ENCODE data around the gene DPY19L1.
"Not testable (repeated sequence)": the region's sequence is repeated elsewhere in the genome, so short reads cannot be mapped to it uniquely, and the experiment has no call there.

The DPY19L1 gene

DNA sequence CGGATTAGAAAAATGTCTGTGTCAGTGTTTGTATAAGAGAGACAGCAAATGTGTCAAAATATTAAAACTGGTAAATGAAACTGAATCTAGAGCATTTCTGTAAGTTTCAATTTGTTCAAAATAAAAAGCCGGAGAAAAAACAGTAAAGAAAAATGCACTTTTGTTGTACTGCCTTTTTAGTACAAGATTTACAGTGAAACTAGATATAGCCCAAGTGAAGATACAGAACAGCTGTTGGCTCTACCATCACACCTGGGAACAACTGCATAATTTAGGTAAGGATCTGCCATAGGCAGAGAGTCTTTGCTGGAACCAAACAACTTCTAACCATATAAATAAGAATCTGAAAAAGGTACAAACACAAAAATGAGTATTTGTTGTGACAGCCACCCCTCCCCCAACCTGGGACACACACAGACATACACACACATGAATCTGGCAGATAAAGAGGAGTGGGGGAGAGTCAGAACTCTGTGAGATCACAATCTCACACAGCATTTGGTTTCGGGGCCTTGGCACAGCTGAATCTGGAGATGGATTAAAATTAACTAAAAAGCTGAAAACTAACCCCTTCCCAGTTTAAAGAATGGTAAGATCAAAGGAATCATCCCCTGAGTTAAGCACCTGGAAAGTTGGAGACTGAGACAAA, 54.8 kb downstream of the DPY19L1 start:
- no peaks in the 10 kb centered on the region for H4K20me1 ChIP-seq
- no peak overlapping the region for H3K9ac ChIP-seq
- TF ChIP-seq Cebpa-rat (IDR thresholded peaks at IDR 0.05), result no peak
- no peaks in the 10 kb centered on the region for H3K27me3 ChIP-seq
- H3K36me3 ChIP-seq, result no peaks in the 10 kb centered on the region
- no peaks in the 10 kb centered on the region for H3K4me1 ChIP-seq
- H3K4me2 ChIP-seq, result no peak overlapping the region
- no peaks in the 10 kb centered on the region for H3K9me3 ChIP-seq
- no peak overlapping the region for H3K4me3 ChIP-seq
- no peak overlapping the region for H3K27ac ChIP-seq

DNA sequence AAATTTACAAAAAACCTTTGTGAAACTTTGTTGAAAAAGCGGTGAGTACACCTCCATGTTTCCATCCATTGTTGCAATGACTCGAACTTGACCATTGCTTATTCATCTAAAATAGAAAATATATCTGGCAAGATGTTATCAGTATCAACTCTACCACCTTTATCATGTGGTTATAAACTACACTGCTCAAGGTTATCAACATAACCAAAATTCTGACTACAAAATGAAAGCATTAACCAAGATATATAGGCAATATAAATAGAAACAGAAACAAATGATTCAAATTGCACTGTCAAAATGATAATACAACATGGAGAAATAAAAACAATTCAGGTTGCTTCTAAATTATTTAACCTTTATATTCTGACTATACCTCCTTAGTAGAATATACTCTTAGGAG, 58.2 kb downstream of the DPY19L1 start:
- not testable (repeated sequence) for H3K27me3 ChIP-seq, H3K9ac ChIP-seq, H3K4me3 ChIP-seq, H4K20me1 ChIP-seq, H3K27ac ChIP-seq, H3K4me2 ChIP-seq, H3K4me1 ChIP-seq, H3K36me3 ChIP-seq
- H3K9me3 ChIP-seq, result peaks cover 14% of the 10 kb centered on the region

DNA sequence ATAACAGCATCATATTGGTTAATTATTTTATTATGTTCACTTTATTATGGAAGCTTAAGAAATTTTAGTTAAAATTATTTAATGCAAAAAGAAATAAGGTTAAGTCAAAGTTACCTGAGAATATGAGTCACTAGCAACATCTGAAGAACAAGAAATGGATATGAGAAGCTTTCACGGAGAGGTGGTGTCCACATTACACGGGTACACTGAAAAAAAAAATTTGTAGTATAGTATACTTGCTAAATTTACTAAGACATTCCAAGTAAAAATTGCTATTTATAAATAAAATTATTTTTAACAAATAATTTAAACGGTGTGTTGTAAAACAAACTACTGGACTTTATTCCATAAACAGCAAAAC, 63.9 kb downstream of the DPY19L1 start:
- H3K9ac ChIP-seq, result no peak overlapping the region
- H4K20me1 ChIP-seq, result no peaks in the 10 kb centered on the region
- H3K36me3 ChIP-seq, result peaks cover 18% of the 10 kb centered on the region
- peaks cover 14% of the 10 kb centered on the region for H3K9me3 ChIP-seq
- H3K27ac ChIP-seq, result no peak overlapping the region
- no peak overlapping the region for H3K4me2 ChIP-seq
- H3K27me3 ChIP-seq, result no peaks in the 10 kb centered on the region
- no peak overlapping the region for H3K4me3 ChIP-seq
- TF ChIP-seq Cebpa-rat (IDR thresholded peaks at IDR 0.05), result no peak
- 0 out of 2 replicates have a peak, but pooled peaks cover 6% of the 10 kb centered on the region for H3K4me1 ChIP-seq

DNA sequence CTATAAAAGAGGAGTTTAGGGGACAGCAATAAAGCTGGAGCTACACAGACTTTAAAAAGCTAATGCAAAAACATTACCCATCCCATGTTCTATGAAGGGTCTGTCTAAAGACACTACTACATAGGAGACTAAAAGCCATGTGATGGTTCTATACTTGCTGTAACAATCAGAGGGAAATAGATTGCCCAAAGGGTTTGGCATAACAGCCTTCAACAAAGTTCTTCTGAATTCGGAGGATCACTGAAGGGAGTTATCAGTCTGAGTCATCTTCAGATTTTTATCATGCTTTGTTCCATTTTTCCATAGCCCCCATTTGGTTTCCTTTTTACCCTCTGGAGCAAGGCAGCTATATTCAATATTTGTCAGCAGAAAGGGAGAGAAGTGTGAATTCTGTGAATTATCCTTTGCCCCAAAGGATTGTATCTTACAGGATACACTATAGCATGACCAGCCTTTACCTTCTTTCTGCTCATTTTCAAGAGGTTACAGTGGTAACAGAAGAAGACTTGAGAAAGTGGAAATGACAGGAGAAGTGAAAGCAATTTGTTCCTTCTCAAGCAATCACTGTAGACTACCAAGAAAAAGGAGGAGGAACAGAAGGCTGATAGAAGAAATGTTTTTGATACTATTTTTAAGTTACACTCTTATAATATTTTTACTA, 64.4 kb downstream of the DPY19L1 start:
- H3K36me3 ChIP-seq, result peaks cover 18% of the 10 kb centered on the region
- not testable (repeated sequence) for H3K27ac ChIP-seq, H3K27me3 ChIP-seq

DNA sequence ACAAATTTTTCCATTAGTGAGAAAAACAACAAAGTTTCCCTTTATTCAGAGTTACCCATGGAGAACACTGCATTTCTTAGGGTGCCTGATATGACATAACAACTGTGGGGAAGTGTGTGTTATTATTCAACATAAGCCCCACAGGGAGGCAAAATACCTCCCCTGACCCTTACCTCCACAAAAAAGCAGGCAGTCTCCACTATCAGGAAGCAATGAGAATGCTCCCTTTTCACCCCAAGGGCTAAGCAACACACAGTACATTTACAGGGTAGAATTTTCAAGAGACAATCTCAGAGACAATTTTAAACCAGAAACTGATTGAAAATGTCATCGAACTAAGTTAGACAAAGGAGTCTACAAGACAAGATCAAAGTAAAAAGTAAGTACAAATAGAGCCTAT, 69.5 kb downstream of the DPY19L1 start:
- not testable (repeated sequence) for H3K27ac ChIP-seq, H3K4me2 ChIP-seq, H3K9me3 ChIP-seq, H3K27me3 ChIP-seq, H3K9ac ChIP-seq, H3K4me3 ChIP-seq, H3K4me1 ChIP-seq, H4K20me1 ChIP-seq
- H3K36me3 ChIP-seq, result peaks cover 19% of the 10 kb centered on the region; the same call in 1 of the 2 replicates

More for the DNA sequence above, 64.4 kb downstream of the DPY19L1 start:
- not testable (repeated sequence) for H3K9ac ChIP-seq, H3K4me1 ChIP-seq, H4K20me1 ChIP-seq, H3K4me3 ChIP-seq, H3K4me2 ChIP-seq
- peaks cover 14% of the 10 kb centered on the region for H3K9me3 ChIP-seq

DNA sequence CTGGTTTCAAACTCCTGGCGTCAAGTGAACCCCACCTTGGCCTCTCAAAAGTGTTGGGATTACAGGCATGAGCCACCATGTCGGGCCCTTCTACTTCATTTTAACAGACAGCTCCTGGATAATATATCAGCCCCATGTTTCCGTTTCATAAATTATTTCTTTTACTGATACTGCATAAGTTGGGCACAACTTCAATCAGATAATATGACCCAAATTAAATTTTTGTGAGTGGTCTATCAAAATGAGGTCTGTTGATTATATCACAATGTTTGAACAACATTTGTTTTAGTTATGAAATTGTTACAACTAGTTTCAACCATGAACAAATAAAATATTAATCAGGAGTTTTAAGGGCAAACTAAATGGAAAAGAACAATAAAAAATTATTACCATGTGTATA, 70.8 kb downstream of the DPY19L1 start:
- H3K4me1 ChIP-seq, H3K4me3 ChIP-seq, H3K27me3 ChIP-seq, H3K4me2 ChIP-seq, H3K27ac ChIP-seq, H3K9ac ChIP-seq, H4K20me1 ChIP-seq, H3K9me3 ChIP-seq: not testable (repeated sequence)
- H3K36me3 ChIP-seq, result peaks cover 11% of the 10 kb centered on the region; the same call in 1 of the 2 replicates

DNA sequence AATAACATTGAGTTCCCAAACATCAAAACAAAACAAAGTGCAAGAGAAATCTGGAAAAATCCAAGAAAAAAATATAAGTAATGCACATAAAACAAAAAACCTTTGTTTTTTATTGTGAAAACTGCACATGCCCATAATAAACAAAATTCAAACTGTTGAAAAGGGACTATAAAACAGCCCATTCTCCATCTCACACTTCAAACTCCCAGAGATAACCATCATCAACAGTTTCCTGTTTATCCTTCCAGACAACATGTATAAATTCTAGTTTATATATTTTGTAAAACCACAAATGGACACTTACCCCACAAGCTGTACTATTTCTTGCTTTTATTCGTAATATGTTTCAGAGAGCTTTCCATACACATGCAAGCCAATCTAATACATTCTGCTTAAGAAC, 79.3 kb downstream of the DPY19L1 start:
- 0 out of 2 replicates have a peak, but pooled peaks cover 4% of the 10 kb centered on the region for H3K36me3 ChIP-seq
- no peak overlapping the region for H3K27ac ChIP-seq
- H3K9ac ChIP-seq, result no peak overlapping the region
- no peaks in the 10 kb centered on the region for H3K9me3 ChIP-seq
- no peak overlapping the region for H3K4me3 ChIP-seq
- H4K20me1 ChIP-seq, result no peaks in the 10 kb centered on the region
- H3K4me1 ChIP-seq, result no peaks in the 10 kb centered on the region
- no peaks in the 10 kb centered on the region for H3K27me3 ChIP-seq
- no peak overlapping the region for H3K4me2 ChIP-seq
- no peak for TF ChIP-seq Cebpa-rat (IDR thresholded peaks at IDR 0.05)

DNA sequence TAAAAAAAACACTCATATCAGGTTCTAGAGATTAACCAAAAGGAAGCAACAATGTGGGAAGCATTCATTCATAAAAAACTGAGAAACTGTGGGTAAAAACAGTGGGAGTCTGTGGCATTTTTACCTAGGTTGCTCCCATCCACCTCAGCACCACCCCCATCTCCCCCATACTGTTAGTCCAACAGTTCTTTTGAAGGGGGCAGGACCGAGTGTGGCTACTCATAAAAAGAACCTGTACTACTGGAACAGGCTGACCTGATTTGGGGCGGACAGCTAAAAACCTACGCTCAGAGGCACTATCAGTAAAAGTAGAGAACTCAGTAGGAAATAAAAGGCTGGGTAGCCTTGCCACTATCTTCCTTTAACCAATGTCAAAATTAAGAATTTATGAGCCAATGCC, 84.5 kb downstream of the DPY19L1 start:
- Histone ChIP-seq H3K9me3 (no peaks in the 10 kb centered on the region), H3K9ac (no peak overlapping the region), H3K27me3 (no peaks in the 10 kb centered on the region), H3K4me2 (no peak overlapping the region), H3K4me3 (no peak overlapping the region), H3K36me3 (0 out of 2 replicates have a peak, but pooled peaks cover 4% of the 10 kb centered on the region), H3K4me1 (peaks cover 8% of the 10 kb centered on the region), H4K20me1 (no peaks in the 10 kb centered on the region), H3K27ac (no peak overlapping the region)
- no peak for TF ChIP-seq Cebpa-rat (IDR thresholded peaks at IDR 0.05)

DNA sequence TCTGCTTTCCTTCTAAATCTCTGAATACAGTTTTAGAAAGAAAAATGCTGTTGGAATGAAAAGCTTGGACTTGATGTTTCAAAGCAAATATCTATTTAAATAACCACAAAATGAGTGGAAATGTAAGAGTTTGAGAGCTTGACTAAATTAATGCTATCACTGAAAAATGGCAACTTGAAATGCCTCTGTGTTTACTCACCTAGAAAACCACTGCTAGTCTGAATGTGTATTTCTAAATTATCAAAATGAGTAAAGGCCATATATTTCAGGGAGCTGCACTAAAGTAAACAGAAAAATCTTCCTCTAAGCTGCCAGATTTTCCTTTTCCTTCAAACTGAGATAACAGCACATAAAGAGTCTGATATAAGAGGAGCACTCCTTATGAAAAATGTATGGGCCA, 87.9 kb downstream of the DPY19L1 start:
- Histone ChIP-seq H3K27me3 (no peaks in the 10 kb centered on the region), H3K9ac (no peak overlapping the region), H3K4me2 (no peak overlapping the region), H3K4me3 (no peak overlapping the region), H3K4me1 (peaks cover 8% of the 10 kb centered on the region), H3K36me3 (0 out of 2 replicates have a peak, but pooled peaks cover 4% of the 10 kb centered on the region), H3K27ac (no peak overlapping the region), H3K9me3 (no peaks in the 10 kb centered on the region), H4K20me1 (no peaks in the 10 kb centered on the region)
- TF ChIP-seq Cebpa-rat (IDR thresholded peaks at IDR 0.05), result no peak

DNA sequence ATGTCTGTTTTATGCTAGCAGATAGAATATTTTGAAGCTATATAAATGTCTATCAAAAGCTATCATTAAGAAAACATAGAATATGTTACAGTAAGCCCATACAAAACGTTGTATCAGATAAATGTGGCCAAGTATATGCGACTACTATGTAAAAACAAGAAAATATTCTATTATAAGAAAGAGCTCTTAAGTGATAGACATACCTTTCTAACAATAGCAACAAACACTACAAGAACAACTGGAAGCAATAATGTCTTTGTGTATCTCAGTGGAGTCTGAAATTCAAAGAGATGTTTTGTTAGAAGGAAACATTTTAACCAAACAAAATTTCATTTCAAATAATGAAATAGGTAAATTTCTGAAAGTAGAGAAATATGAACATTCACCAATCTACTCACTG, 89.9 kb downstream of the DPY19L1 start:
- H3K27ac ChIP-seq, H3K4me2 ChIP-seq, H3K9ac ChIP-seq, H3K27me3 ChIP-seq, H4K20me1 ChIP-seq, H3K4me3 ChIP-seq, H3K9me3 ChIP-seq, H3K36me3 ChIP-seq, H3K4me1 ChIP-seq: not testable (repeated sequence)

DNA sequence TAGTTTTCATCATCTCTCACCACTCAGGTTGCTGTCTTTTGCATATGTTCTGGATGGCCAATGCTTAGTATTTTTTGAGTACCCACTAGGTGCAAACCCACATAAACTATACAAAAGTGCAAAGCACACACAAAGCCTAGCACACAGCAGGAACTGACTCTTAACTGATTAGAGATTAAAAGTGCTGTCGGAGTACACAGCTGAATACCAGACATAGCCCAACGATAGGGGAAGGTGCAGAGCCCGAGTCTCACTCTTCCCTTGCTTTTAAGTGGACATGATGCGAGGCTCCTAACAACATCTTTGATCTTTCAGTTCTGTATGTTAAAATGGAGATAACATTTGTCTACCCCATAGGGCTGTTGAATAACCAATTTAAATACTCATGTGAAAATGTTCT, 90.8 kb downstream of the DPY19L1 start:
- Histone ChIP-seq H3K9ac (no peak overlapping the region), H3K9me3 (no peaks in the 10 kb centered on the region), H3K4me1 (peaks cover 3% of the 10 kb centered on the region), H3K27me3 (no peaks in the 10 kb centered on the region), H3K4me3 (no peak overlapping the region), H4K20me1 (no peaks in the 10 kb centered on the region), H3K27ac (no peak overlapping the region), H3K36me3 (no peaks in the 10 kb centered on the region), H3K4me2 (no peak overlapping the region)
- no peak for TF ChIP-seq Cebpa-rat (IDR thresholded peaks at IDR 0.05)

DNA sequence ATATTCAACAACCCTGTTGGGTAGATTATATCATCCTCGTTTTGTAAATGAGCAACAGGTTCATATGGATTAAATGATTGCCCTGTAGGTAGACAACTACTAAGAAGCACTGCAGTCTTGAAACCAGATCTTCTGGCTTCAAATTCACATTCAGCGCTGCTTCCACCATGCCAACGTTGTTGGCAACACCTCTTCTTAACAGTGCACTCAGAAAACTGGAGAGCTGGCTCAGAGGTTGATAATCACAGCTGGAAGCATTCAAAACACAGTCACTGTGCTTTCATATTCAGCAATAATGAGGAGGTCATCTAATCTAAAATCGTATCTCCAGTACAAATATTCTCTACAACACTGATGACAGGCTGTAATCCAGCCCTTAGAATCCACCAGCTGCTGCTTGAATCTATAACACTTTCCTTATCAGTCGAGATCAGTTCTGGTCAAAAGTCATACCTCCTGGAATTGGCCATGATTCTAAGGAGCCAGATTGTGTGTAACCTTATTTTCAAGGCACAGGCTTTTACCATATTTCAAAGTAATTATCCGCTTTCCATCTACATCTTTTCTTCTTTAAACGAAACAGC, 91.3 kb downstream of the DPY19L1 start:
- not testable (repeated sequence) for H3K36me3 ChIP-seq

More for the DNA sequence above, 91.3 kb downstream of the DPY19L1 start:
- H3K9me3 ChIP-seq, H3K27me3 ChIP-seq, H3K4me2 ChIP-seq, H3K4me1 ChIP-seq, H3K9ac ChIP-seq, H3K4me3 ChIP-seq, H3K27ac ChIP-seq, H4K20me1 ChIP-seq: not testable (repeated sequence)
